Spleen (tissue), 11 donors: Measurements from ENCODE around the gene ADAMTSL3. TPM values are rescaled to one million over a fixed set of nuclear protein-coding genes. Genes with fewer than 3 reads are reported as not detected.

Experiments used
- DNase-seq: peaks from one replicate; pipeline ENCODE4 v3.0.0-alpha.2; 2020
- H3K27ac ChIP-seq, 8 donors: fragments of 200-600 bp; sonication (generic) in 7 of 8; 1 replicate in 4 of 8; 2 replicates in 4 of 8; pipeline versions ENCODE4 v1.5.0 to v1.8.0; 2016 to 2021; ENCODE audit warnings: inconsistent platforms in 4 of 8, mild to moderate bottlenecking in 4 of 8, moderate library complexity in 1 of 8
- H3K27me3 ChIP-seq, 7 donors: fragments of 200-600 bp; sonication (generic) in 6 of 7; replicated peaks in 1 of 7; 1 replicate in 4 of 7; 2 replicates in 3 of 7; pipeline versions ENCODE4 v1.5.0 to v1.8.0; 2016 to 2021; ENCODE audit warnings: inconsistent platforms in 3 of 7, mild to moderate bottlenecking in 1 of 7
- H3K36me3 ChIP-seq, 6 donors: fragments of 200-600 bp; sonication (generic) in 5 of 6; 1 replicate in 4 of 6; 2 replicates in 2 of 6; pipeline versions ENCODE4 v1.5.0 to v1.8.0; 2016 to 2021; ENCODE audit warnings: inconsistent platforms in 2 of 6
- H3K4me1 ChIP-seq, 6 donors: fragments of 200-600 bp; sonication (generic) in 5 of 6; 1 replicate in 3 of 6; 2 replicates in 3 of 6; pipeline versions ENCODE4 v1.5.0 to v1.8.0; 2016 to 2021; ENCODE audit warnings: inconsistent platforms in 3 of 6
- H3K4me3 ChIP-seq, 8 donors: fragments of 200-600 bp; sonication (generic) in 7 of 8; 1 replicate in 4 of 8; 2 replicates in 4 of 8; pipeline versions ENCODE4 v1.5.0 to v1.8.0; 2016 to 2021; ENCODE audit warnings: inconsistent platforms in 4 of 8, mild to moderate bottlenecking in 4 of 8, moderate library complexity in 2 of 8
- H3K9me3 ChIP-seq, 8 donors: fragments of 200-600 bp; sonication (generic) in 7 of 8; 1 replicate in 4 of 8; 2 replicates in 4 of 8; pipeline versions ENCODE4 v1.5.0 to v1.8.0; 2016 to 2021; ENCODE audit warnings: inconsistent platforms in 4 of 8
- POLR2A ChIP-seq, 3 donors: fragments of 450-650 bp; IDR thresholded peaks; one replicate each; pipeline ENCODE4 v1.5.1; 2017; ENCODE audit warnings: antibody characterized with exemption in 3 of 3, mild to moderate bottlenecking in 1 of 3
- POLR2AphosphoS5 ChIP-seq, 3 donors: sonication (generic); formaldehyde crosslinking; IDR thresholded peaks; one replicate each; pipeline ENCODE4 v1.5.1; 2017; ENCODE audit warnings: antibody characterized with exemption in 3 of 3
- WGBS, 5 donors: extraction: QIAGEN DNeasy Blood & Tissue Kit in 3 of 5; methylation state at CpG; one replicate each; pipeline versions ENCODE4 v1.1.5 to v1.1.7; 2013 to 2018; 5-methylcytosine and 5-hydroxymethylcytosine counted together
- intact Hi-C: fragments of 100-400 bp; cut with DNase I; formaldehyde crosslinking; loops from one replicate; pipeline ENCODE4 v1.15.0; 2023; ENCODE audit warnings: low total_unique reads
- polyA plus RNA-seq, 3 donors: library from polyadenylated mRNA; stranded (reverse); fragments of 200-250 nt; gene quantifications; one replicate each; pipeline ENCODE4 v1.2.1, GENCODE V29; 2013
- total RNA-seq, 7 donors: library from RNA; depleted of rRNA in 3 of 7; stranded (reverse); fragments of >200 nt in 3 of 7; fragmentation: NEBNext Ultra II Directional in 4 of 7; extraction: Animal tissue kit (Norgen Biotek cat#: 25700) in 4 of 7; gene quantifications; one replicate each; pipeline versions ENCODE4 v1.1.0 to v1.2.1, GENCODE V29; 2016 to 2021
- TF ChIP-seq, protein P1 (sequence below), 11 experiments: fragments of 200-600 bp in 7 of 11; fragments of 450-650 bp in 4 of 11; sonication (generic) in 4 of 11; IDR thresholded peaks in 8 of 11; conservative IDR thresholded peaks in 3 of 11; 1 replicate in 7 of 11; 2 replicates in 4 of 11; pipeline versions ENCODE4 v1.4.0 to v1.8.0; 2016 to 2021; ENCODE audit warnings: antibody characterized with exemption in 11 of 11, inconsistent platforms in 4 of 11, mild to moderate bottlenecking in 1 of 11
- donor health status: healthy with polysubstance abuse.
- donor health status: DM: no; HTN: no; CAD: no; lungs with moderate emphysema.
- donor health status: DM: no; HTN: no; CAD: no.
- donor health status: Bipolar disorder and iron deficiency.
- donor health status: healthy.
- donor health status: DM: no; HTN: no; CAD: no.
- donor health status: DM: yes; HTN: yes; CAD: no.

Gene ADAMTSL3
- total and polyA plus RNA-seq, 10 donors: 0.09 to 5.7 (median 2.9) TPM

DNA sequence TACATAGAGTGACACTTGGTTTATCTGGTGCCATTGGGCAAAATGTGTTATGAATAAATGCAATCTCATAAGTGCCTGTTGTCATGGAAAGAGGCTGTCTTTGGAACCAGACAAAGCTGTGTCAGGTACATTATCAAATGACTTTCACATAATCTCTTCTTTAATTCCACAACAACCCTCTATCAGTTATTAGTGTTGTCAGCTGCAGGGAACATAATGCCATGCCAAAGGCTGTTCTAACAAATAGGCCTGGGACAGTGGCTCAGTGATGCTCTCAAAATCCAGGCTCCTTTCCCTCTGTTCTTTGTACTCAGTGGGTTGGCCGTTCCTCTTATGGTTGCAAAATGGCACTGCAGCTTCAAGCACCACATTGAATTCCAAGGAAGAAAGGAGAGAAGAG, 91.8 kb downstream of the ADAMTSL3 start:
- no peak overlapping the region for H3K27ac ChIP-seq
- intact Hi-C loops: no loop called here
- H3K4me3 ChIP-seq: no peak overlapping the region
- no peaks in the 10 kb centered on the region for H3K9me3 ChIP-seq
- peaks cover 0 to 9% (median 2%) of the 10 kb centered on the region in 6 donors for H3K4me1 ChIP-seq
- H3K36me3 ChIP-seq: no peaks in the 10 kb centered on the region
- H3K27me3 ChIP-seq: no peaks in the 10 kb centered on the region
- no peak for TF ChIP-seq POLR2AphosphoS5 (IDR thresholded peaks at IDR 0.05)
- TF ChIP-seq, protein P1, sequence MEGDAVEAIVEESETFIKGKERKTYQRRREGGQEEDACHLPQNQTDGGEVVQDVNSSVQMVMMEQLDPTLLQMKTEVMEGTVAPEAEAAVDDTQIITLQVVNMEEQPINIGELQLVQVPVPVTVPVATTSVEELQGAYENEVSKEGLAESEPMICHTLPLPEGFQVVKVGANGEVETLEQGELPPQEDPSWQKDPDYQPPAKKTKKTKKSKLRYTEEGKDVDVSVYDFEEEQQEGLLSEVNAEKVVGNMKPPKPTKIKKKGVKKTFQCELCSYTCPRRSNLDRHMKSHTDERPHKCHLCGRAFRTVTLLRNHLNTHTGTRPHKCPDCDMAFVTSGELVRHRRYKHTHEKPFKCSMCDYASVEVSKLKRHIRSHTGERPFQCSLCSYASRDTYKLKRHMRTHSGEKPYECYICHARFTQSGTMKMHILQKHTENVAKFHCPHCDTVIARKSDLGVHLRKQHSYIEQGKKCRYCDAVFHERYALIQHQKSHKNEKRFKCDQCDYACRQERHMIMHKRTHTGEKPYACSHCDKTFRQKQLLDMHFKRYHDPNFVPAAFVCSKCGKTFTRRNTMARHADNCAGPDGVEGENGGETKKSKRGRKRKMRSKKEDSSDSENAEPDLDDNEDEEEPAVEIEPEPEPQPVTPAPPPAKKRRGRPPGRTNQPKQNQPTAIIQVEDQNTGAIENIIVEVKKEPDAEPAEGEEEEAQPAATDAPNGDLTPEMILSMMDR (IDR thresholded peaks at IDR 0.05 in 8 of 11, conservative IDR thresholded peaks at IDR 0.05 in 3 of 11): no peak
- TF ChIP-seq POLR2A (IDR thresholded peaks at IDR 0.05): no peak
- WGBS, 5 donors: 76 to 100% (median 90%) methylated on average over 1 of the region's 1 CpG
- no peak for DNase-seq

DNA sequence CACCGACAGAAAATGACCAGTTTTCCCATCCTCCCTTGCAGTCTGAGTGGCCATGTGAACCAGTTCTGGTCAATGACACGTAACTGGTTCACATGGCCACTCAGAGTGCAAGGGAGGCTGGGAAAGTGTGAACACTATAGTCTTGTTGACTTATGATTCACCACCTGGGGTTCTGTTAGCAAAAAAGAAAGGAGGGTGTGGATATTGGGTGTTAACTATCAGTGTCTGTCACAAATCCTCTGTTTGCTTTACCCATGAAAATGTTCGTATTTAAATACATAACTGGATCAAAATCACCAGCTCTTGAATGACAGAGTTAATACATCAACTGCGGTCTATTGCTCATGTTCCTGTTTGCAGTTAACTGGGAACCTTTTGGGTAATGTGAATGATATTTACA, 92.3 kb downstream of the ADAMTSL3 start:
- Histone ChIP-seq H3K27ac (peak overlapping the region in 1 of 8 donors; percentile 61), H3K36me3 (no peaks in the 10 kb centered on the region), H3K27me3 (no peaks in the 10 kb centered on the region), H3K9me3 (no peaks in the 10 kb centered on the region), H3K4me1 (peaks cover 0 to 9% (median 2%) of the 10 kb centered on the region in 6 donors), H3K4me3 (no peak overlapping the region)
- WGBS, 5 donors: 88 to 94% (median 92%) methylated on average over 4 of the region's 4 CpGs
- DNase-seq: no peak
- no peak for TF ChIP-seq POLR2A (IDR thresholded peaks at IDR 0.05)
- TF ChIP-seq, protein P1 (IDR thresholded peaks at IDR 0.05 in 8 of 11, conservative IDR thresholded peaks at IDR 0.05 in 3 of 11): no peak
- no peak for TF ChIP-seq POLR2AphosphoS5 (IDR thresholded peaks at IDR 0.05)
- intact Hi-C loops: no loop called here

DNA sequence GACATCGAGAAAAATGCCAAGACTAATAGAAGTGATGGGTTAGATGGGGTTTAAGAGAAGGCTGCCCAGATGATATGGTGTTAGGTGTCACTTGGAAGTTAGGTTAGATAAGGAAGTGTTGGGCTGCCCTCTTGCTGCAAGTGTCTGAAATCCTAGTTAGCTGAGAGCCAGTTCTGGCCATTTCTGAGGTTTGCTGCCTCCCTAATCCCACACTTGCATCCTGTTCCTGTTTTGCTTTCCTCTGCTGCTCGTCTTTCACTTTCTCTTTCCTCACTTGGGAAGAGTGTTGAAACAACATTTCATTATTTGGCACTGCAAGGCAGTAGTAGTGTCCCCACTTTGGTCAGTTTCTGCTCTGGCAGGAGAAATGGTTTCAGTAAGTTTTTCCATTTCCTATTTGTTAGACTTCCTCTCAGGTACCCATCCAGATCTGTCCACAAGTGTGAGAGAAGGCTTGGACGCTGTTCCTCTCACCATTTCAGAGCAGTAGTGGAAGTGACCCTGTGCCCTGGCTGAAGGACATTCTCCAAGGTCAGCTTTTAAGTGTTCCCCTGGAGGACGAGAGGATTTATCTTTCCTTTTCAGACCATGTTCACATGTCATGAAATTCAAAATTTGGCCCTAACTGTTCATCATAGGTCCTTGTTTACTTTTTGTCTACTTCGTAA, 93.3 kb downstream of the ADAMTSL3 start:
- intact Hi-C loops: no loop called here
- no peaks in the 10 kb centered on the region for H3K27me3 ChIP-seq
- H3K36me3 ChIP-seq: no peaks in the 10 kb centered on the region
- WGBS, 5 donors: 38 to 54% (median 46%) methylated on average over 5 of the region's 5 CpGs
- no peaks in the 10 kb centered on the region for H3K9me3 ChIP-seq
- TF ChIP-seq, protein P1 (IDR thresholded peaks at IDR 0.05 in 8 of 11, conservative IDR thresholded peaks at IDR 0.05 in 3 of 11): peak in 4 of 11 experiments; percentile 21 to 42 (median 38)
- TF ChIP-seq POLR2AphosphoS5 (IDR thresholded peaks at IDR 0.05) (no peak), POLR2A (IDR thresholded peaks at IDR 0.05) (no peak)
- H3K4me1 ChIP-seq: peaks cover 0 to 9% (median 2%) of the 10 kb centered on the region in 6 donors
- H3K27ac ChIP-seq: peak overlapping the region in 7 of 8 donors; percentile 6 to 68 (median 58)
- DNase-seq: no peak
- peak overlapping the region in 1 of 8 donors; percentile 26 for H3K4me3 ChIP-seq

DNA sequence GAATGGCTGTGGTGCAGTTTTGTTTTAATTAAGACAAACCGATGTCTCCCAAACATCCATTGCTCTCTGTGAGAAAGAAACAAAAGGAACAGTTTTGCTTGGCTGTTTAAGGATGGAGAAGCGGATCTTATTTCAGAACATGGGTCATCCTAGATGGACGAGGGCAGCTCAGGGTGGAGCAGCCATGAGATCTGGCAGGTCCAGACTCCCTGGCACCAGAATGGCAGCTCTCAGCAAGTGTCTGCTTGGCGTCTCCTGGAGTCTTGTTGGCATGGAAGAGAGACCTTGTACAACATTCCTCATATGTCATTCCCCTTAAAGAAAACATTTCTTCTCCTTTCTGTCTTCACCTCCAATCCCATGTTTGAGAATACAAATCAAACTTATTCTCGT, 93.8 kb downstream of the ADAMTSL3 start:
- TF ChIP-seq POLR2AphosphoS5 (IDR thresholded peaks at IDR 0.05): no peak
- TF ChIP-seq, protein P1 (IDR thresholded peaks at IDR 0.05 in 8 of 11, conservative IDR thresholded peaks at IDR 0.05 in 3 of 11): no peak
- no peak for TF ChIP-seq POLR2A (IDR thresholded peaks at IDR 0.05)
- Histone ChIP-seq H3K9me3 (no peaks in the 10 kb centered on the region), H3K4me1 (peaks cover 0 to 9% (median 2%) of the 10 kb centered on the region in 6 donors), H3K27me3 (no peaks in the 10 kb centered on the region), H3K27ac (peak overlapping the region in 7 of 8 donors; percentile 6 to 68 (median 58)), H3K4me3 (no peak overlapping the region), H3K36me3 (no peaks in the 10 kb centered on the region)
- WGBS, 5 donors: 79 to 89% (median 81%) methylated on average over 5 of the region's 5 CpGs
- intact Hi-C loops: no loop called here
- DNase-seq: no peak
